Gastrocnemius medialis (tissue), 4 donors: ENCODE measurements around the gene MAN1A2. TPM values are rescaled to one million over a fixed set of nuclear protein-coding genes. Genes with fewer than 3 reads are reported as not detected.
A peak's percentile ranks its signal among the peaks of the same experiment; 100 is the strongest.

Source experiments
- ATAC-seq, 2 donors: fragments of 150-250 bp; one replicate each; pipeline ENCODE4 v1.9.1; 2016
- DNase-seq, 2 donors: peaks; one replicate each; pipeline ENCODE4 v3.0.0-alpha.2; 2019
- H3K27ac ChIP-seq, 4 donors: fragments of 200-600 bp; sonication (generic); 1 replicate in 1 of 4; 2 replicates in 3 of 4; pipeline ENCODE4 v1.5.1; 2016 to 2018; ENCODE audit warnings: mild to moderate bottlenecking in 2 of 4, moderate library complexity in 1 of 4
- H3K27me3 ChIP-seq, 3 donors: fragments of 200-600 bp; sonication (generic) in 2 of 3; 1 replicate in 1 of 3; 2 replicates in 2 of 3; pipeline versions ENCODE4 v1.5.1 to v1.6.0; 2016 to 2019; ENCODE audit warnings: mild to moderate bottlenecking in 1 of 3, moderate library complexity in 1 of 3
- H3K36me3 ChIP-seq, 2 donors: fragments of 200-600 bp; sonication (generic) in 1 of 2; one replicate each; pipeline ENCODE4 v1.5.1; 2017 to 2018
- H3K4me1 ChIP-seq, 2 donors: fragments of 200-600 bp; sonication (generic) in 1 of 2; one replicate each; pipeline ENCODE4 v1.5.1; 2016 to 2017; ENCODE audit warnings: mild to moderate bottlenecking in 2 of 2
- H3K4me3 ChIP-seq, 4 donors: fragments of 200-600 bp; sonication (generic) in 3 of 4; 1 replicate in 1 of 4; 2 replicates in 3 of 4; pipeline ENCODE4 v1.5.1; 2016 to 2019; ENCODE audit warnings: mild to moderate bottlenecking in 2 of 4
- H3K9me3 ChIP-seq, 3 donors: fragments of 200-600 bp; sonication (generic) in 2 of 3; 1 replicate in 1 of 3; 2 replicates in 2 of 3; pipeline ENCODE4 v1.5.1; 2016 to 2019
- POLR2A ChIP-seq, 2 donors: fragments of 450-650 bp; IDR thresholded peaks; one replicate each; pipeline ENCODE4 v1.6.1; 2017; ENCODE audit warnings: antibody characterized with exemption in 2 of 2, mild to moderate bottlenecking in 2 of 2, moderate library complexity in 2 of 2
- in situ Hi-C, 4 donors: fragments of 200-750 bp; cut with MboI; loops; one replicate each; pipeline versions ENCODE4 v1.15.0 to v1.8.0; 2017; ENCODE audit warnings: low sequenced_read_pairs in 4 of 4
- intact Hi-C: fragments of 100-400 bp; cut with DNase I; formaldehyde crosslinking; loops from one replicate; pipeline ENCODE4 v1.15.1; 2023; ENCODE audit warnings: low total_unique reads
- total RNA-seq, 4 donors: library from RNA; depleted of rRNA; stranded (reverse); fragments of >200 nt; gene quantifications; one replicate each; pipeline versions ENCODE4 v1.1.0 to v1.2.3, GENCODE V29; 2016
- TF ChIP-seq, protein P1 (sequence below), 5 experiments: fragments of 450-650 bp in 3 of 5; fragments of 200-600 bp in 2 of 5; sonication (generic) in 2 of 5; IDR thresholded peaks in 4 of 5; conservative IDR thresholded peaks in 1 of 5; 1 replicate in 4 of 5; 2 replicates in 1 of 5; pipeline ENCODE4 v1.5.1; 2016 to 2019; ENCODE audit warnings: antibody characterized with exemption in 5 of 5, mild to moderate bottlenecking in 3 of 5, moderate library complexity in 3 of 5

The MAN1A2 gene
- total RNA-seq, 4 donors from 2014 or later: 14.9 to 37.0 (median 28.3) TPM

DNA sequence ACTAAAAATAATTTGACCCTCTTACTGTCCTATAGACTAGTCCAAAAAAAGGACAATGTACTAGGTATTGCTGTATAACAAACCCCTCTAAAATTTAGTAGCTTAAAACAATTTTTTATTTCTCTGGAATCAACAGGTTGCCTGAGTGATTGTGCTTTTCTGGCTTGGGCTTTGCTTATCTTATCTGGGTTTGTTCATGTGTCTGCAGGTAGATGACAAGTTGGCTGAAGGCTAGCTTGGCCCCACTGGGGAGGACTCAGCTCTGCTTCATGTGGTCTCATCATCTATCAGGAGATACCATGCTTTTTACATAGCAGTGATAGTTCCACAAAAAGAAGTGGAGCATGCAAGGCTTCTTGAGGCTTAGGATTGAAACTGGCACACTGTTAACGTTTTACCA, 114.2 kb downstream of the MAN1A2 start:
- Histone ChIP-seq H3K9me3 (no peaks in the 10 kb centered on the region), H3K4me1 (no peaks in the 10 kb centered on the region), H3K27ac (no peak overlapping the region), H3K4me3 (no peak overlapping the region), H3K27me3 (no peaks in the 10 kb centered on the region), H3K36me3 (peaks cover 0 to 15% of the 10 kb centered on the region in 2 donors)
- intact Hi-C loops: no loop called here
- ATAC-seq (no peak), DNase-seq (no peak)
- no peak for TF ChIP-seq POLR2A (IDR thresholded peaks at IDR 0.05)
- TF ChIP-seq, protein P1, sequence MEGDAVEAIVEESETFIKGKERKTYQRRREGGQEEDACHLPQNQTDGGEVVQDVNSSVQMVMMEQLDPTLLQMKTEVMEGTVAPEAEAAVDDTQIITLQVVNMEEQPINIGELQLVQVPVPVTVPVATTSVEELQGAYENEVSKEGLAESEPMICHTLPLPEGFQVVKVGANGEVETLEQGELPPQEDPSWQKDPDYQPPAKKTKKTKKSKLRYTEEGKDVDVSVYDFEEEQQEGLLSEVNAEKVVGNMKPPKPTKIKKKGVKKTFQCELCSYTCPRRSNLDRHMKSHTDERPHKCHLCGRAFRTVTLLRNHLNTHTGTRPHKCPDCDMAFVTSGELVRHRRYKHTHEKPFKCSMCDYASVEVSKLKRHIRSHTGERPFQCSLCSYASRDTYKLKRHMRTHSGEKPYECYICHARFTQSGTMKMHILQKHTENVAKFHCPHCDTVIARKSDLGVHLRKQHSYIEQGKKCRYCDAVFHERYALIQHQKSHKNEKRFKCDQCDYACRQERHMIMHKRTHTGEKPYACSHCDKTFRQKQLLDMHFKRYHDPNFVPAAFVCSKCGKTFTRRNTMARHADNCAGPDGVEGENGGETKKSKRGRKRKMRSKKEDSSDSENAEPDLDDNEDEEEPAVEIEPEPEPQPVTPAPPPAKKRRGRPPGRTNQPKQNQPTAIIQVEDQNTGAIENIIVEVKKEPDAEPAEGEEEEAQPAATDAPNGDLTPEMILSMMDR (IDR thresholded peaks at IDR 0.05 in 4 of 5, conservative IDR thresholded peaks at IDR 0.05 in 1 of 5): no peak
- in situ Hi-C loops: no loop called here

DNA sequence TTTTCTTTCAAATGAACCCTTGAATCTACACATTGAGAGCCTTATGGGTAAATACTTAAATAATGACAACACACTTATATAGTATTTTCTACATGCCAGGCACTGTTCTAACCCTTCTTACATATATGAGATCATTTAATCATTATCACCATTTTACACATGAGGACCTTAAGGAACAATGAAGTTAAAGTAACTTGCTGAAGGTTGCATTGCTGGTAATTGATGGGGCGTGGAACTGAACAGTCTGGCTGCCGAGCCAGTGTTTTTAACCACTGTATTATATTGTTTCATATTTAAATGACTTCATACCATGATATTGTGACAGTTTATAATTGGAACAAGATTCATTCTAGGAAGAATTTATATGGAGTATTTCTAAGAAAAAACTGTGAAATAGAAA, 126.7 kb downstream of the MAN1A2 start:
- in situ Hi-C loops: no loop called here
- Histone ChIP-seq H3K4me1 (no peaks in the 10 kb centered on the region), H3K9me3 (no peaks in the 10 kb centered on the region), H3K4me3 (no peak overlapping the region), H3K36me3 (peaks cover 0 to 17% of the 10 kb centered on the region in 2 donors), H3K27ac (no peak overlapping the region), H3K27me3 (no peaks in the 10 kb centered on the region)
- no peak for DNase-seq
- no peak for TF ChIP-seq POLR2A (IDR thresholded peaks at IDR 0.05)
- TF ChIP-seq, protein P1 (IDR thresholded peaks at IDR 0.05 in 4 of 5, conservative IDR thresholded peaks at IDR 0.05 in 1 of 5): no peak
- intact Hi-C loops: loop anchor here (10.0 kb wide), 1 partner anchor 129 kb away; the partner anchor contains the start of gene MAN1A2
- ATAC-seq: no peak

DNA sequence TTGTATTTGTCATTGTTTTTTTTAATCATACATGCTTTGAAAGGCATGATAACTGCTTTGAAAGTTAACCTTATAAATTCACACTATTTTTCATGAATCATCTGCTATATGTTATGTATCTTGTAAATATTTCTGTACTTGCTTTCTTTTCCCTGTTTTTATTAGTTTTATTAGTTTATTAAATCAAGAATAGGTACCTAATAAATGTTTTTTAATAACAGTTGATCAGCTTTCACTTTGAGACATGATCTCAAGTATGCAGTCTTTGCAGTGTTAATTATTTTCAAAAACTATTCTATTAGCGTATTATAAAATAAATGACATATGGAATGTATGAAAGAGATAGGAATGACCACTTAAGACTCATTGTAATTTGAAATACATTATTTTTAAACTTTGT, 127.8 kb downstream of the MAN1A2 start:
- DNase-seq: no peak
- TF ChIP-seq, protein P1 (IDR thresholded peaks at IDR 0.05 in 4 of 5, conservative IDR thresholded peaks at IDR 0.05 in 1 of 5): no peak
- no peak for TF ChIP-seq POLR2A (IDR thresholded peaks at IDR 0.05)
- Histone ChIP-seq H3K27ac (no peak overlapping the region), H3K27me3 (no peaks in the 10 kb centered on the region), H3K4me3 (no peak overlapping the region), H3K9me3 (no peaks in the 10 kb centered on the region), H3K36me3 (peaks cover 0 to 24% of the 10 kb centered on the region in 2 donors), H3K4me1 (no peaks in the 10 kb centered on the region)
- ATAC-seq: no peak
- in situ Hi-C loops (no loop called here), intact Hi-C loops (loop anchor here (10.0 kb wide), 1 partner anchor 130 kb away; the partner anchor contains the start of gene MAN1A2)

DNA sequence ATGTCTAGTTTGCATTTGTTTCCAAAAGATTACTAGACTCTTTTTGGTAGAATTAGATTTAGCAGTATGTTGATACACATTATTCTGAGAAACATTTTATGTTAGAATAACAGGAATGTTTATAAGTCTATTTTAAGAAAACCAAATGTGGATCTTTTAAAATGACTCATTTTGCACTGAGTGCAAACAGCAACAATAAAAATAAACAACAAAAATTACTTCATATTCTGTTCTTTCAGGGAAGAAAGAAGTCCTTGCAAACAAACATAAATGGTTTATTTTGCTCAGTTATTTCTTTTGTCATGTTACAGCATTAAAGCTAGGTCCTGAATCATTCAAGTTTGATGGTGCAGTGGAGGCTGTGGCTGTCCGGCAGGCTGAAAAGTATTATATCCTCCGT, 131.8 kb downstream of the MAN1A2 start:
- TF ChIP-seq, protein P1 (IDR thresholded peaks at IDR 0.05 in 4 of 5, conservative IDR thresholded peaks at IDR 0.05 in 1 of 5): no peak
- no peak for TF ChIP-seq POLR2A (IDR thresholded peaks at IDR 0.05)
- DNase-seq (no peak), ATAC-seq (no peak)
- Histone ChIP-seq H3K27me3 (no peaks in the 10 kb centered on the region), H3K36me3 (peaks cover 0 to 21% of the 10 kb centered on the region in 2 donors), H3K27ac (no peak overlapping the region), H3K4me3 (no peak overlapping the region), H3K9me3 (no peaks in the 10 kb centered on the region), H3K4me1 (no peaks in the 10 kb centered on the region)
- in situ Hi-C loops (no loop called here), intact Hi-C loops (loop anchor here (10.0 kb wide), 1 partner anchor 134 kb away; the partner anchor contains the start of gene MAN1A2)

DNA sequence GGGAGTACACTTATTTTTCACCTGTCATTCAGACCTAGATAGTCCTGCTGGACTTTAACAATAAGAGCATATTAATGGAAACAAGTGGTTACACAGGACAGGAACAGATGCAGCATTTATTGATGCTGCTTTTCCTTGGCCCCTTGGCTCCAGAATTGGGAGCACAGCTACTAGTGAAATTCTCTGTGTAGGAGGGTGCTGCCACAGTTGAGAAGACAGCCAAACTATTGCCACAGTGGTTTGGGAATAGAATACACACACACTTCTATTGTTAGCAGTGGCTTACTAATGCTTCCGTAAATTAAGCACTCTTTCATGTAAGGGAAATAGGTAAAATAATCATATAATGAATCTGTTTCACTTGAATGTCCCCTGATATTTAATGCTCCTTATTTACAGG, 133.3 kb downstream of the MAN1A2 start:
- Histone ChIP-seq H3K27me3 (no peaks in the 10 kb centered on the region), H3K9me3 (no peaks in the 10 kb centered on the region), H3K27ac (no peak overlapping the region), H3K4me1 (no peaks in the 10 kb centered on the region), H3K4me3 (no peak overlapping the region), H3K36me3 (peaks cover 0 to 31% of the 10 kb centered on the region in 2 donors)
- ATAC-seq (peak in 1 of 2 donors; percentile 60), DNase-seq (no peak)
- intact Hi-C loops: no loop called here
- TF ChIP-seq, protein P1 (IDR thresholded peaks at IDR 0.05 in 4 of 5, conservative IDR thresholded peaks at IDR 0.05 in 1 of 5): no peak
- no peak for TF ChIP-seq POLR2A (IDR thresholded peaks at IDR 0.05)
- in situ Hi-C loops: loop anchor here in 1 of 4 donors (25.0 kb wide), 1 partner anchor 387 kb away; no protein-coding TSS in a partner anchor
